Stimulated activated CD8-positive, alpha-beta memory T cell treated with anti-CD3 and anti-CD28 coated beads, Interleukin-12 subunit alpha, Interleukin-12 subunit beta, amount 100 ng/mL, for 1 hour (primary cell): ENCODE measurements around the gene ANKRD36C.
"Not testable (repeated sequence)": the region's sequence is repeated elsewhere in the genome, so short reads cannot be mapped to it uniquely, and the experiment has no call there.

Experiments used
- DNase-seq: peaks from one replicate; pipeline ENCODE4 v3.0.0-alpha.2; 2020; ENCODE audit warnings: low read depth

Gene ANKRD36C

DNA sequence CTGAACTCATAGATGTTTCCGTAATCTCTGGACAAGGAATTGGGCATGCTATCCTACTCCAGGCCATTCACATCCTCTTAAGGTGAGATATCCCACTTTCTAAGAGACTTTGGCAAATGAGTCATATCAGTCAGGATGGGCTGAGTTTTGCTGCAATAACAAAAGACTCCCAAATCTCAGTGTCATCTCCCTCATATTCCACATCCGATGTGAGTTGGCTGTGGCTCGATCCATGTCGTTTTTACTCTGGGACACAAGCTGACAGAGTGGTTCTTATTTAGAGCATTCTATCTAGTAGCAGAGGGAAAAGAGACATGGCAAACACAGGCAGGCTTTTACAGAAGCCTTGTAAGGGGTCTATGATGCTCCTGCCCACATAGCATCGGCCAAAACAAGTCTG is 14.6 kb upstream of the ANKRD36C start:
- not testable (repeated sequence) for DNase-seq

- peak; percentile 37 for DNase-seq
Observed at GRCh38 chr2:95992520-95993272, 1.1 kb upstream of the ANKRD36C start.

- not testable (repeated sequence) for DNase-seq
Observed at GRCh38 chr2:95992102-95992501, 478 bp upstream of the ANKRD36C start.

DNA sequence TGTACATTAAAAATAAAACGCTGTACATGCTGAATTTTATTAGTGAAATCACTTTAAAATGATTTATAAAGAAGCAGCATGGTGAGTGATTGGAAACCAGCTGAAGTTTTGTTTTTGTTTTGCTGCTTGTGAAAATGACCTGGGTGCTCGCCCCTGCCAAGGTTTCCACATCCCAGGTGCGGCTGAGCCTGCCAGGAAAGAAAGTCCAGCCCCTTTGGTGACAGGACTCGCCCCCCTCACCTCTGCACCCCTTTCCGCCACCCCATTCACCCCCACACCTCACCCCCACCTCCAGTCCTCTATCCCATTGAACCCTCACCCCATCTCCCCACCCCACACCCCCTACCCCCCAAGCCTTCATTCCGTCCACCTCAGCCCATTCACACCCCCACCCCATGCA is 740 bp downstream of the ANKRD36C start:
- not testable (repeated sequence) for DNase-seq

DNA sequence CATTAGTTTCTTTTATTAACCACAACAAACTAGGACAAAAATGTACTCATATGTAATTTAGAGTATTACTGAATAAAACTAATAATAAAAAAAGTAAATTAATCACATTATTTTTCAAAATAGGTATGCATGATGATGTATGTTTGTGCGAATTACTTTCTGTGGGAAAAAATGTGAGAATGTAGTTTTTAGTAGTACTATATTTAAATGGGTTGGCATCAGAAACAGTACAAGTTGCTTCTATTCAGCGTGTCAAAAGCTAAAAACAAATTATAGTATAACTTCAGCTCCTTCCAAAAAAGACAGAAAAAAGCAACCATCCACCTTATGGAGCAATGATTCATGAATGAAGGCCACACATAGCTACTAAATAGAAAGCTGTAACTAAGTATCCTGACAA is 40.0 kb downstream of the ANKRD36C start:
- DNase-seq = not testable (repeated sequence)

GRCh38 chr2:95948039-95948438 is 43.6 kb downstream of the ANKRD36C start:
- not testable (repeated sequence) for DNase-seq

DNA sequence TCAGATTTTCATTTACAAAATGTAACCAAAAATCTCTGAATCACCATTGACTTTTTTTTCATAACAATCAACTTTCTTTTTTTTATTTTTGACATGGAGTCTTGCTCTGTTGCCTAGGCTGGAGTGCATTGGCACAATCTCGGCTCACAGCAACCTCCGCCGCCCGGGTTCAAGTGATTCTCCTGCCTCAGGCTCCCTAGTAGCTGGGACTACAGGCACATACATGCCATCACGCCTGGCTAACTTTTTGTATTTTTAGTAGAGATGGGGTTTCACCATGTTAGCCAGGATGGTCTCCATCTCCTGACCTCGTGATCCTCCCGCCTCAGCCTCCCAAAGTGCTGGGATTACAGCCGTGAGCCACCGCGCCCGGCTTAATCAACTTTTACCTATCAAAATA is 51.7 kb downstream of the ANKRD36C start:
- not testable (repeated sequence) for DNase-seq

GRCh38 chr2:95930740-95931139 is 60.9 kb downstream of the ANKRD36C start:
- DNase-seq = not testable (repeated sequence)

GRCh38 chr2:95917007-95917406 is 74.6 kb downstream of the ANKRD36C start:
- DNase-seq = not testable (repeated sequence)

GRCh38 chr2:95915131-95915530 is 76.5 kb downstream of the ANKRD36C start:
- not testable (repeated sequence) for DNase-seq

- not testable (repeated sequence) for DNase-seq
Observed at GRCh38 chr2:95911431-95911830, 80.2 kb downstream of the ANKRD36C start.

DNA sequence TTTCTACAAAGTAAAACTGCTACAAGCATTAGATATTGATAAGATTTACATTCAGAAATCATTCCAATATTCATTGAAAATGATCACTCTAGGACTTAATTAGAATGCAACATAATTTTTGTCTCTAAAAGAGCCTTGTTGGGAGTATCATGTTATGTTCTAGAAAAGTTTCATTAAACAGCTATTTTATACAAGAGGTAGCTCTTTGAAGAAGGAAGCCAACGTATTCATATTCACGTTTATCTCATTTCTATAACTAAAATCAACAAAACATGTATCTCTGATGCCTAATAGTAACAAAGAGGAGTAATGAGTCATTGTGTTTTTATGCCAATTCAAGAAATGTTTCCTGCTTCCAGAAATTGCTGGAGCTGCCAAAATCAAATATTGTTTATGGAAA is 97.2 kb downstream of the ANKRD36C start:
- not testable (repeated sequence) for DNase-seq

GRCh38 chr2:95867929-95868328 is 123.7 kb downstream of the ANKRD36C start:
- DNase-seq = not testable (repeated sequence)

DNA sequence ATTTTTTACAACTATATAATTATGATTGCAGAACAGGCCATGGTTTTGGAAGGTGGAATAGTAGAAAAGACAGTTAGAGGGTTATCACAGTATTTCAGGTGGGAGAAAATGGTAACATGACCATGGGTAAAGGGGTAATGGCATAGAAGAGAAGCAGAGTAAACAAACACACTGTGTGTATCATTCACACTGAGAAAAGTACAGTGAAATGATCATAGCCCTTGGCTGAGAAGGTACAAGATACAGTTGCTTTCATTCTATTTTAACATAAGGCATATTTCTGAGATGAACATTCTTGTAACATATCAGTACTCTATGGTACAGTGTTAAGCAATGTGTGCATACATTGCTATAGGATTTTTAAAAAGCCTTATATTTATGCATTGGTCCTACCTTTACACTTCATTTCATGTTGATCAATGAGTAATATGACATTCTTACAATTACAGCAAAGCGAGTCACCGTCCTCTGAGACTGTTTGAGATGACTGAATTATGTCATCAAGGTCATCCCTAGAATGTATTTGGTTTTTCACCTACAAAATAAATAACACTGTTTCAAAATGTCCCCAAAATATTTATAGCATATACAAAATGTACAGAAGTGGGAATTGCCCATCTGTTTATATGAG is 124.5 kb downstream of the ANKRD36C start:
- not testable (repeated sequence) for DNase-seq

- not testable (repeated sequence) for DNase-seq
Observed at GRCh38 chr2:95862121-95862520, 129.5 kb downstream of the ANKRD36C start.

- no peak for DNase-seq
Observed at GRCh38 chr2:95836151-95836550, 155.5 kb downstream of the ANKRD36C start.

DNA sequence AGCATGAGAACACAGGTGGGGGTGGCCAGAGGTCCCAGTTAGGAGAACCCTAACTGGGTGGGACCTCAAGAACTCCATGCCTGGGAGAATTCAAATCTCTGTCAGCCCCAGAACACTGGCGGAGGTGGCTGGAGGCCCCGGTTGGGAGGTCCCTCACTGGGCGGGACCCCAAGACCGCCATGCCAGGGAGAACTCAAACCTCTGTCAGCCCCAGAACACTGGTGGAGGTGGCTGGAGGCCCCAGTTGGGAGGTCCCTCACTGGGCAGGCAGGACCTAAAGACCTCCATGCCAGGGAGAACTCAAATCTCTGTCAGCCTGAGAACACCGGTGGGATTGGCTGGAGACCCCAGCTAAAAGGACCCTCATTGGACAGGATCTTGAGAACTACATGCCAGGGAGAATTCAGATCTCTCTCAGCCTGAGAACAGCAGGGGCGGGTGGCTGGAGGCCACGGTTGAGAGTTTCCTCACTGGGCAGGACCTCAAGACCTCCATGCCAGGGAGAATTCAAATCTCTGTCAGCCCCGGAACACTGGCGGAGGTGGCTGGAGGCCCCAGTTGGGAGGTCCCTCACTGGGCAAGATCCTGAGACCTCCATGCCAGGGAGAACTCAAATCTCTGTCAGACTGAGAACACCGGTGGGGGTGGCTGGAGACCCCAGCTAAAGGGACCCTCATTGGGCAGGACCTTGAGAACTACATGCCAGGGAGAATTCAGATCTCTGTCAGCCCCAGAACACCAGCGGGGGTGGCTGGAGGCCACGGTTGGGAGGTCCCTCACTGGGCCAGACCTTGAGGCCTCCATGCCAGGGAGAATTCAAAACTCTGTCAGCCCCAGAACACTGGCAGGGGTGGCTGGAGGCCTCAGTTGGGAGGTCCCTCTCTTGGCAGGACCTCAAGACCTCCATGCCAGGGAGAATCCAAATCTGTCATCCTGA is 157.3 kb downstream of the ANKRD36C start:
- not testable (repeated sequence) for DNase-seq

DNA sequence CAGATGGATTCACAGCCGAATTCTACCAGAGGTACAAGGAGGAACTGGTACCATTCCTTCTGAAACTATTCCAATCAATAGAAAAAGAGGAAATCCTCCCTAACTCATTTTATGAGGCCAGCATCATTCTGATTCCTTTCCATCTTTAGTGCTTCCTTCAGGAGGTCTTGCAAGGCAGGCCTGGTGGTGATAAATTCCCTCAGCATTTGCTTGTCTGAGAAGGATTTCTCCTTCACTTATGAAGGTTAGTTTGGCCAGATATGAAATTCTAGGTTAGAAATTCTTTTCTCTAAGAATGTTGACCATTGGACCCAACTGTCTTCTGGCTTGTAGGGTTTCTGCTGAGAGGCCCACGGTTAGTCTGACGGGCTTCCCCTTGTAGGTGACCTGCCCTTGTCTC is 167.4 kb downstream of the ANKRD36C start:
- DNase-seq = not testable (repeated sequence)

- DNase-seq = not testable (repeated sequence)
Observed at GRCh38 chr2:95817521-95817920, 174.1 kb downstream of the ANKRD36C start.

DNA sequence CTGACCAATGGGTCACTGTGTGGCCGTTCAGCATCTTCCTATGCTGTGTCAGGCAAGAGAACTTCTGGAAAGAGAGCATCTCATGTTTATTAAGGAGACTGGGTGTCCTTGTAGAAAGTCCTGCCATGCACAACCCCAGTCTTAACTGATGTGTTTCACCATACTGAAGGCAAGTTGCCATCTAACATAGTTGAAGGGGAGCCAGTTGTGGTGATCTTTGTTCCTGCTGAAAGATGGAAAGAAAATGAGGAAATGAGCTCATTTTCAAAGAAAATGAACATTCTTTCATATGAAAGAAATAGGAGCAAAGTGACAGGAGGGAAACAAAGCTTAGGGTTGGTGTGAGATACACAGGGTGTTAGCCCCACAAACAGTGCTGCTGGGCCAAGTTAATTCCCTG is 178.3 kb downstream of the ANKRD36C start:
- not testable (repeated sequence) for DNase-seq

- no peak for DNase-seq
Observed at GRCh38 chr2:95799892-95800291, 191.7 kb downstream of the ANKRD36C start.
